HL-60 (cell line): ENCODE data around the gene ZFP1.
"Not testable (repeated sequence)": the region's sequence is repeated elsewhere in the genome, so short reads cannot be mapped to it uniquely, and the experiment has no call there.

Source experiments
- CTCF ChIP-seq: IDR thresholded peaks from one replicate; pipeline ENCODE4 v1.5.1; 2011; ENCODE audit warnings: low read length, control low read depth, inconsistent platforms; ENCODE audit not compliant: insufficient read depth
- GABPA ChIP-seq: IDR thresholded peaks from 2 replicates; pipeline ENCODE4 v1.6.1; 2012; ENCODE audit warnings: low read depth
- POLR2AphosphoS5 ChIP-seq: IDR thresholded peaks from 2 replicates; pipeline ENCODE4 v1.6.1; 2012; ENCODE audit warnings: low read depth
- TF ChIP-seq, protein P1 (sequence below): IDR thresholded peaks from 2 replicates; pipeline ENCODE4 v1.6.1; 2012; ENCODE audit warnings: low read depth; ENCODE audit not compliant: insufficient replicate concordance

GRCh38 chr16:75211286-75211685 lies 63.0 kb downstream of the ZFP1 start:
- not testable (repeated sequence) for TF ChIP-seq CTCF, POLR2AphosphoS5, GABPA
- TF ChIP-seq, protein P1, sequence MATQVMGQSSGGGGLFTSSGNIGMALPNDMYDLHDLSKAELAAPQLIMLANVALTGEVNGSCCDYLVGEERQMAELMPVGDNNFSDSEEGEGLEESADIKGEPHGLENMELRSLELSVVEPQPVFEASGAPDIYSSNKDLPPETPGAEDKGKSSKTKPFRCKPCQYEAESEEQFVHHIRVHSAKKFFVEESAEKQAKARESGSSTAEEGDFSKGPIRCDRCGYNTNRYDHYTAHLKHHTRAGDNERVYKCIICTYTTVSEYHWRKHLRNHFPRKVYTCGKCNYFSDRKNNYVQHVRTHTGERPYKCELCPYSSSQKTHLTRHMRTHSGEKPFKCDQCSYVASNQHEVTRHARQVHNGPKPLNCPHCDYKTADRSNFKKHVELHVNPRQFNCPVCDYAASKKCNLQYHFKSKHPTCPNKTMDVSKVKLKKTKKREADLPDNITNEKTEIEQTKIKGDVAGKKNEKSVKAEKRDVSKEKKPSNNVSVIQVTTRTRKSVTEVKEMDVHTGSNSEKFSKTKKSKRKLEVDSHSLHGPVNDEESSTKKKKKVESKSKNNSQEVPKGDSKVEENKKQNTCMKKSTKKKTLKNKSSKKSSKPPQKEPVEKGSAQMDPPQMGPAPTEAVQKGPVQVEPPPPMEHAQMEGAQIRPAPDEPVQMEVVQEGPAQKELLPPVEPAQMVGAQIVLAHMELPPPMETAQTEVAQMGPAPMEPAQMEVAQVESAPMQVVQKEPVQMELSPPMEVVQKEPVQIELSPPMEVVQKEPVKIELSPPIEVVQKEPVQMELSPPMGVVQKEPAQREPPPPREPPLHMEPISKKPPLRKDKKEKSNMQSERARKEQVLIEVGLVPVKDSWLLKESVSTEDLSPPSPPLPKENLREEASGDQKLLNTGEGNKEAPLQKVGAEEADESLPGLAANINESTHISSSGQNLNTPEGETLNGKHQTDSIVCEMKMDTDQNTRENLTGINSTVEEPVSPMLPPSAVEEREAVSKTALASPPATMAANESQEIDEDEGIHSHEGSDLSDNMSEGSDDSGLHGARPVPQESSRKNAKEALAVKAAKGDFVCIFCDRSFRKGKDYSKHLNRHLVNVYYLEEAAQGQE = not testable (repeated sequence)
